HG03097 (cell line): Measurements from ENCODE around the gene MYH14.
"Not testable (repeated sequence)": the region's sequence is repeated elsewhere in the genome, so short reads cannot be mapped to it uniquely, and the experiment has no call there.

Experiments used
- ATAC-seq: cut with Tn5 transposase; IDR thresholded peaks from one replicate; pipeline ENCODE4 v1.9.1; 2021; ENCODE audit not compliant: unreplicated experiment, low FRiP score

Gene MYH14

DNA sequence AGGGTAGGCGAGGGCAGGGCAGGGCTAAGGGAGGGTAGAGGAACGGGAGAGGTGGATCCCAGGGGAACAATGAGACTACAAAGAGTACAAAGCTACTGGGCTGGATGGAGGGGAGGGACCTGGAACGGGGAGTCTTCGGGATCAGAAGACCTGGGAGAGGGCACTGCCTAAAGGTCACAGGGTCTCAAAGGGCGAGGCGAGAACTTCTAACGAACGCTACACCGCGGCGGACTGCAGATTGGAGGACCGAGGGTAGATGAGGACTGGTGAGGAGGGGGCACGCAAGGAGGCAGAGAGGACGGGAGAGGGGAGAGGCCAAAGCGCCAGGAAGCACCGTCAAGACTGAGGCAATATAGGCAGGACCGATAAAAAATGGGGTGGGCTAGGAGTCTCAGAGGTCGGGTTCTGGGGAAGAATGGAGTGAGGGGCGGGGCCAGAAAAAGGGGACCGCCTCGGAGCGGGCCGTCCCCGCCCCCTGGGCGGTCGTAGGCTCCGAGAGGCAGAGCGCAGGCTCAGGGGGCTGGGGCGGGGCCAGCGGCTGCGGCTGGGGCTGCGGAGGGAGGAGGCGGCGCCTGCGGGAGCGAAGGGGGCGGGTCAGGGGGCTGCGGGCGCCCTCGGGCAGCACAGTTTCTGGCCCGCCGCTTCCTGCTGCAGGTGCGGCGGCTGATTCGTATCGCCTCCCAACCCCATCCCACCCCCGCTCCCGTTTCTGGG, 127.1 kb downstream of the MYH14 start:
- no peak for ATAC-seq

DNA sequence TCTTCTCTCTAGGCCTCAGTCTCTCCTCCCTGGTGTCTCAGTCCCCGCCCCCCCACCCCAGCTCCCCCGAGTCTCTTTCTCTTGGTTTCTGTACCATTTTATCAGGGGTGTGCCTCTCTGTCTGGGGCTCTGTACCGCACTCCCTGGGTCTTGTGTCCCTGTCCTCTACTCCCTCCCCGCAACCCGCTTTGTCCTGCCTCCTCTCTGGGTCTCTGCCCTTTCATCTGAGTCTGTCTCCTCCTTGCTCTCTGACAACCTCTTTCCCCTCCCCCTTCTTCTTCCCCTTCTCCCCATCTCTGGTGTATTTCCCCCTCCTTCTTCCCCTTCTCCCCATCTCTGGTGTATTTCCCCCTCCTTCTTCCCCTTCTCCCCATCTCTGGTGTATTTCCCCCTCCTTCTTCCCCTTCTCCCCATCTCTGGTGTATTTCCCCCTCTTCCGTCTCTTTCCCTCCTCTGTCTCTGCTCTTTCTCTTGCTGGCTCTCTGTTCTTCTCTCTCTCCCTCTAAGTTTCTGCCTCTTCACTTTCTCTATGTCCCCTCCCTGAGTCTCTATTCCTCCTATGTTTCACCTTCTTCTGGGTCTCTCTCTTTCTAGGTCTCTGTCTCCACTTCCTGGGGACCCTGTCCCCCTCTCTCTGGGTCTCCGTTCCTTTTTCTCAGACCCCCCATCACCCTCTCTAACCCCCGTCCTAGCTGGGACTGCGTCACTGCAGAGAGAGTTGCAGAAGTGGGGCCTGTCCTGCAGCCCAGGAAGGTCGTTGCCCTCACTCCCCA, 128.0 kb downstream of the MYH14 start:
- ATAC-seq: no peak

DNA sequence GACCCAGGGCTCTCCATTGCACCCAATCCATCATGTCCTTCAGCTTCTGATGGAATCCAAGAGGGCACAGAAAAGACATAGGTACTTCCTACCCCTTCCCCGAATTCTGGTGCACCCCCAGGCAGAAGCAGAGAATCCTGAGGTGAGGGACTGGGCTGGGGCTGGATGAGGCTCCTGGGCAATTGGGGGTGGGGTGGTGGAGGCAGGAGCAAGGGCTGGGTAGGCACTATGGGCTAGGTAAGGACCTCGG, 128.5 kb downstream of the MYH14 start:
- no peak for ATAC-seq

DNA sequence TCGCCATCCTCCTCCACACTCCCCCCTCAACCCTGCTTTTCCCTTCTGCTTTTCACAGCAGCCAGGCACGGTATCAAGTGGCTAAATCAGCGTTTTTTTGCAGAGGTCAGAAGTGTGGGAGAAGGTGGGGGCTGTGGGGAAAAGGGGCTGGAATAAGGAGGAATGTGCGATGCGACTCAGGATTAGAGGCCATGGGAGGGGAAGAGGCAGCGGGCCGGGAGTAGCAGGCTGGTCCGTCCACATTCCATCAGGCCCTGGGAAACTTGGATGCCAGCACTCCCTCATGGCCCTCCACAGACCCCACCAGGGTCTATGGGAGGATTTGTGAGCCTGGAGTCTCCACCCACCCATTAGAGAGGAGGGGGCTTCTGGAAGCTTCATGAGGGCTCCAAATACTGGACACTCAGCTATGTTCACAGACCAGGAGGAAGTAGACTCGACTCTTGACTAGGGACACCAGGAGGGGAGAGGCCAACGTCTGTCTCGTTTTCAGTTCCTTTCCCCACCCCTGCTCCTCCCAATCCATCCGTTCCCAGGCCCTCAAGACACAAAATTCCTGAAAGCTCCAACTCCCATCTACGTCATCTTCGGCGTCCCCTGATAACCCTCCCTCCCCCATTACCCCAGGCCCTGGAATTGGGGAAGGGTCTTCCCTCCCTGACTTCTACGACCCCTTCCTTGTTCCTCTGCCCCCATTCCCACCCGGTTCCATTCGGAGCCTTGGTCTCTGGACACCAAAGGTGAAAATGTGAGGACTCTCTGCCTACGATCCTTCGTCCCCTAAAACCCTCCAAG, 129.0 kb downstream of the MYH14 start:
- no peak for ATAC-seq

DNA sequence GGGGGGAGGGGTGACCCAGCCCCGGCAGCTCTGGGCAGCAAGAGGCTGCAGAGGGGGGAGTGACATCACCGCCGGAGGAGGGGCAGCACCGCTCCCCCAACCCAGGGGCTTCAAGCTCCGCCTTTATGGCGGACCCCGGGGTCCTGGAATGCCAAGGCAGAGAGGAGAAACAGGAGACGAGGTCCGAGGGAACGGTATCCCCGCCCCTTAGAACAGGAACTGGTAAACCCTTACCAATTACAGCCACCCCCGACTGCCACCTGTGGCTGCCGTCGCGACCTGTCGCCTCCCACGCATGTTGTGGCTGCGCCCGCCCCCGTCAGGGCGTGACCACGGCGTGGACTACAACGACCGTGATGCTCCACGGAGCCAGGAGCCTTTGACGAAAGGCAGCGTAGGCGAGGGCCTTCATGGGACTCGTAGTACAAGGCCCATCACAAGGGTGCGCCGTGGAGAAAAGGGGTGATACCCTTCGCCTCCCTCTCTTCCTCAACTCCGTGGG, 129.9 kb downstream of the MYH14 start:
- peak; percentile 40 for ATAC-seq

DNA sequence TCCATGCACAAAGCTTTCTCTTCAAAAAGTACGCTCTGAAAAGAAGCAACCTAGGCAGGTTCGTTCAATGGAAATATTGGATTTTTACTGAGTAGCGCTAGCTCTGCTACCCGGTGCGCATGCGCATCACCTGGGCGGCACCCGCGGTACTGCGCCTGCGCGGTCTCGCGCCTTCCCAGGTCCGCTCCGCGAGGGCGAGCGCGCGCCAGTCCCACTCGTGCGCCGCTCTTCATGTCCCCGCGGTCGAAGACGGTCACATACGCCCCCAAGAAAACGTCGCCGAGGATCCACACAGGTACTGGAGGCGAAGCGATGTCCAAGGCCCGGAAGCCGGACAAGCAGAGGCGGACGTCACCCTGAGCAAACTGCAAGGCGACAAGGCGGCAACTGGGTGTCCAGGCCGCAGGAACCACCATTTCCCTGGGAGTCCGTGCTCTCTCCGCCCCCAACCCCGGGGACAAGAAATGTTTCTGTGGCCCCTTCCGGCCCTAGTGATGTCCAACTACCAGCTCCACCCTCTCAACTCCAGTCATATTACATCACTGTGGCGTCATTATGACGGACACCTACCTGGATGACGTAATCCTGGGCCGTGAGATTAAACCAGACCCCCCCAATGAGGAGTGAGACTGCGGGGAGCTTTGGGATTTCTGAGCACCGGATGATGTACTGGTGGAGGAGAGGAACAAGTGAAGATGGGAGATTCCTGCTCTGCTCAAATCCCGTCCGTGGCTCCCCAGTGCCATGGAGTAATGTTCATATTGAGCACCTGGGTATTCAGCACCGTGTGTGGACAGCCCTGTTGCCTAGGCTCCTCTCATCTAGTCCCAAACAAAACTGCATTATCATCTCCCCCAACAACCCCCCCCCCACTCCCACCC, 130.6 kb downstream of the MYH14 start:
- peak; percentile 26 for ATAC-seq

- no peak for ATAC-seq
Measured at GRCh38 chr19:50334741-50335421, 131.5 kb downstream of the MYH14 start.

DNA sequence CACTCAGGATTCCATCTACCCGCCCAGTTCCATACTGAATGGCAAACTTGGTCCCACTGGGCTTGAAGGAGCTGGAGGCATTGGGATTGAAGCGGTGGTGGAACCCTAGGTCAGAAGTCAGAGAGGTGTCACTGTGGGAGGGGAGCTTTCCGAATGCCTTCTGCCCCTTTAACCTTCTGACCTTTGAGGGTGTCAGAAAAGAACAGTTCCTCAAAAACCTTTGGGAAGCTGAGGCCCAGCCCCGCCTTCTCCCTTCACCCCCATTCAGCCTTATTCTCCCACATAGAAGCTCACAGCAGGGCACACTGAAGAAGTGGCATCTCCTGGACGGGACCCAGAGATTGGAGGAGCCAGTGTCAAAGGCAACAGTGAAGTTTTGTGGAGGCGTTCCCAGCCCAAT, 133.6 kb downstream of the MYH14 start:
- not testable (repeated sequence) for ATAC-seq

GRCh38 chr19:50340331-50340730, 136.9 kb downstream of the MYH14 start:
- no peak for ATAC-seq

GRCh38 chr19:50341091-50341564, 137.7 kb downstream of the MYH14 start:
- ATAC-seq: no peak

DNA sequence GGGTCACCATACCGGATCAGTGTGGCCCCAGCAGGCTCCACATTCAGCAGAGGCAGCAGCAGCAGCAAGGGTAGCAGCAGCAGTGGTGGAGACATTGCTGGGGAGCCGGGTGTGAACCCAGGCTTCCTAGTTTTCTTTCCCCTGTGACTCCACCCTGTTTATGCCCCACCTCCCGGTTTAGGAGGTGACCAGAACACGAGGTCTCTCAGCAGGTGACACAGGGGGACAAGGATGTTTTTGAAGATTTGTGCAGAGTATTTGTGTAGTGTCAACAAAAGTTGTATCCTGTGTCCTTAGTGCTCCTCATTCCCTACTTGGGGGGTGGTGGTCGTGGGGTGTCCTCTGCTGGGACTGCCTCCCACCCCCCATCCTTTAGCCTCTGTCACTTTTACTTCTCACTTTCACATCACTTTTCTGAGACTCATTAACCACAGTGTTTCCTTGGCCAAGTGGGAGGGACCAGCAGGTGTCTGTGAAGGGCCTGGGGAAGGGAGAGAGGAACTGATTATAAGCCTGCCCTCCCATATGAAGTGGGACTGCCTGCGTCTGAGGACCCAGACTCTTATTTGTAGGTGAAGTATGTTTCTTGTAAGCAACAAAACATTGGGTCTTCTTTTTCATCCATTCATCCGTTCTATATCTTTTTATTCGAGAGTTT, 141.4 kb downstream of the MYH14 start:
- peak; percentile 49 for ATAC-seq

GRCh38 chr19:50347089-50347581, 143.7 kb downstream of the MYH14 start:
- not testable (repeated sequence) for ATAC-seq

GRCh38 chr19:50349277-50350057, 146.0 kb downstream of the MYH14 start:
- no peak for ATAC-seq

GRCh38 chr19:50352242-50352641, 148.8 kb downstream of the MYH14 start:
- no peak for ATAC-seq

DNA sequence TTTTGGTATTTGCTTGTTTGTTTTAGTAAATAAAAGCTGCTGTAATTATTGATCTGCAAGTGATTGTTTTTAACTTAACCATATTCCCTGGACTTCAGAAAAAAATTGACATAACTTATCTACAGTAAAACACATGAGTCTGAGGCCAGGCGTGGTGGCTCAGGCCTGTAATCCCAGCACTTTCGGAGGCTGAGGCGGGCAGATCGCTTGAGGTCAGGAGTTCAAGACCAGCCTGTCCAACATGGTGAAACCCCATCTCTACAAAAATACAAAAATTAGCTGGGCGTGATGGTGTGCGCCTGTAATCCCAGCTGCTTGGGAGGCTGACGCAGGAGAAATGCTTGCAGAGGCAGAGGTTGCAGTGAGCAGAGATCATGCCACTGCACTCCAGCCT, 150.1 kb downstream of the MYH14 start:
- ATAC-seq: not testable (repeated sequence)

DNA sequence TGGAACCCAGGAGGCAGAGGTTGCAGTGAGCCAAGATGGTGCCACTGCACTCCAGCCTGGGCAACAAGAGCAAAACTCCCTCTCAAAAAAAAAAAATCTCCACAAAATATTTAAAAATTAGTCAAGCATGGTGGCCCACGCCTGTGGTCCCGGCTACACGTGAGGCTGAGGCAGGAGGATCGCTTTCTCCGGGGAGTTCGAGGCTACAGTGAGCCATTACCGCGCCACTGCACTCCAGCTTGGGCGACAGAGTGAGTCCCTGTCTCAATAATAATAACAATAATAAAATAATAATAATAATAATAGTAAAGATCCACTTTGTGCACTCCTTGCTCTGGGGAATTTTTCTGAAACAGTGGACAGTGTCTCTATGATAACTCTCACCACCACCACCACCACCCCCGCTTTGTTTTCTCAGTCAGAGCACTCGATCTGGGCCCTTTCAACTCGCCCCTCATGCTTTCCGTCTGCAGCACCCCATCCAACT, 153.3 kb downstream of the MYH14 start:
- no peak for ATAC-seq

- peak; percentile 49 for ATAC-seq
Measured at GRCh38 chr19:50357178-50358100, 154.0 kb downstream of the MYH14 start.
